PC-9 (cell line): ENCODE results near the gene SPRY2.

Source experiments
- CTCF ChIP-seq: fragments of 200-600 bp; sonication (generic); conservative IDR thresholded peaks from 2 replicates; pipeline ENCODE4 v1.6.1; 2017; ENCODE audit warnings: mixed run types, antibody characterized with exemption, mild to moderate bottlenecking, moderate library complexity
- EZH2 ChIP-seq: fragments of 200-600 bp; sonication (generic); IDR thresholded peaks from 2 replicates; pipeline ENCODE4 v1.8.0; 2017; ENCODE audit warnings: antibody characterized with exemption, low read depth

- TF ChIP-seq CTCF: peak; percentile 79
- TF ChIP-seq EZH2: no peak
Measured at GRCh38 chr13:80363890-80364503, 23.1 kb upstream of the SPRY2 start.
